Activated naive CD4-positive, alpha-beta T cell treated with anti-CD3 and anti-CD28 coated beads, Interleukin-2, amount 50 U/mL, for 72 hours (primary cell): Measurements from ENCODE around the gene SMCP. TPM values are rescaled to one million over a fixed set of nuclear protein-coding genes. Genes with fewer than 3 reads are reported as not detected.

Source experiments
- ATAC-seq, 2 donors: fragments of 150-1000 bp; cut with Tn5 transposase; 2 replicates each; pipeline ENCODE4 v1.10.0; 2021; ENCODE audit warnings: mild to moderate bottlenecking in 2 of 2, moderate library complexity in 2 of 2
- DNase-seq, 2 donors: peaks; one replicate each; pipeline ENCODE4 v3.0.0; 2021 to 2022; ENCODE audit warnings: low spot score in 2 of 2
- H3K27ac Mint-ChIP-seq, 2 donors: one replicate each; pipeline ENCODE4 v1.8.0; 2022; ENCODE audit warnings: mild to moderate bottlenecking in 2 of 2, mixed read lengths in 2 of 2
- H3K36me3 Mint-ChIP-seq, 2 donors: one replicate each; pipeline ENCODE4 v1.8.0; 2022; ENCODE audit warnings: mixed read lengths in 2 of 2
- H3K9me3 Mint-ChIP-seq, 2 donors: one replicate each; pipeline ENCODE4 v1.8.0; 2022; ENCODE audit warnings: mixed read lengths in 2 of 2
- total RNA-seq, 2 donors: library from RNA; stranded (reverse); gene quantifications; one replicate each; pipeline ENCODE4 v1.2.3, GENCODE V29; 2022

SMCP gene
- total RNA-seq, 2 donors from 2014 or later, result not detected

DNA sequence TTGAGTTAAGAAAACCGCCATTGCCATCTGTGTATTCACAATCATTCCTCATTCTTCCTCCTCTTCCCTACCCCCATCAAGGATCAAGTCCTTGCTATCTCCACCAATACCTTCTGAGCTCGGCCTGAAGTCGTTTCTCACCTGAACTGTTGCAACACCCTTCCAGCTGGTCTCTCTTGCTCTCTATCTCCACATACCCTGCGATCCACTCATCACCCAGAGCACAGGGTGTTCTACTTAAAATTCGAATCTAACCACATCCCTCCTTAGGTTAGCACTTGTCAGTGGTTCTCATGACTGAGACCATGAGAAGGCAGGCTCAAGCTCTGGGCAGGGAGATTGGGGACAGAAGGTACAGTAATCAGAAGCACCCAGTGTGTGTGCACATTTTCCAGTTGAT is 34.8 kb downstream of the SMCP start:
- DNase-seq (no peak), ATAC-seq (no peak)
- Mint-ChIP-seq H3K36me3 (no peaks in the 10 kb centered on the region), H3K27ac (no peak overlapping the region), H3K9me3 (peaks cover 0 to 5% of the 10 kb centered on the region in 2 donors)

DNA sequence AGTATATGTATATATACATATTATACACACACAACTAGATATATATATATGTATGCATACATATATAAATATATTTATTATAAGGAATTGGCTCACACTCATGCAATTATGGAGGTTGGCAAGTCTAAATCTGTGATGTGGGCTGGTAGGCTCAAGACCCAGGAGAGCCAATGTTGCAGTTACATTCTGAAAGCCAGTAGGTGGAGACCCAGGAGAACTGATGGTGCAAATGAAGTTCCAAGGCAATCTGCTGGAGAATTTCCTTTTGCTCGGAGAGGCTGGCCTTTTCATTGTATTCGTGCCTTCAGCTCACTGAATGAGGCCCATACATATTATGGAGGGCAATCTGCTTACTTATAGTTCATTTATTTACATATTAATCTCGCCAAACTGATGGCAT is 39.7 kb downstream of the SMCP start:
- H3K9me3 Mint-ChIP-seq, result no peaks in the 10 kb centered on the region
- H3K36me3 Mint-ChIP-seq, result no peaks in the 10 kb centered on the region
- DNase-seq (no peak), ATAC-seq (no peak)
- no peak overlapping the region for H3K27ac Mint-ChIP-seq

DNA sequence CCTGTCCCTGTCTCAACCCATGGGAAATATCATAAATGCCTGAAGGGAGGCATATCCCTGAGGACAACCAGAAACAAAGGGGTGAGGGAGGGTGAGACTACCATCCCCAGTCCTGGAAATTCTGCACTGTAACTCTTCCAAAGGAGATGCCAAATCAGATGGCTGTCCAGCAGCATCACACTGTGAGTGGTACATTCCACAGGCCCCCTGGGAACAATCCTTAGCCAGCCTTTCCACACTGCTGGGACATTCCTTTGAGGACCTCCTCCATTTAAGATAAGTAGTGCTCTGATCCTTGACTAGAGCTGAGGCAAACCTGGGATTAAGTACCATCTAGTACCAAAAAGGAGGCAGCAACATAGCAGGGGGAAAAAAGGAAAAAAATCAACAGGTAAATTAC is 40.9 kb downstream of the SMCP start:
- H3K27ac Mint-ChIP-seq, result no peak overlapping the region
- no peaks in the 10 kb centered on the region for H3K36me3 Mint-ChIP-seq

DNA sequence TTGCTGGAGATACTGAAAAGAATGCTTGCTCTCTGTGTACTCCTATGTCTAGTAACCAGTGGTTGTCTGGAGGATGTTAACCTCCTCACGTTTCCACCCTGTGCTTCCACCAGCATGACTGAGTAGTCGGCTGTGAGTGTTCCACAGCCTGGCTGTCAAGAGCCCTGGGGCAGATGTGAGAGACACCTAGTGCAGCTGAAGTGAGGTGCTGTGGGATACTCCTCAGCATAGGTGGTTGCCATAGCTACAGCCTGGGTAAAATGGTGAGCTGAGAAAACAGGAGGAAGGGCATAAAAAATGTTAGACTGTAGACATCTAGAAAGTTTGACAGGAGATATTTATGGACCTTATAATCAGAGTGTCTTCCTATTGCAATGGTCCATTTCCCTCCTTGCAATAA is 46.1 kb downstream of the SMCP start:
- DNase-seq (no peak), ATAC-seq (no peak)
- Mint-ChIP-seq H3K9me3 (peaks cover 0 to 3% of the 10 kb centered on the region in 2 donors), H3K27ac (no peak overlapping the region), H3K36me3 (no peaks in the 10 kb centered on the region)

More for the DNA sequence above, 40.9 kb downstream of the SMCP start:
- no peak for ATAC-seq
- DNase-seq, result no peak
- H3K9me3 Mint-ChIP-seq, result no peaks in the 10 kb centered on the region

DNA sequence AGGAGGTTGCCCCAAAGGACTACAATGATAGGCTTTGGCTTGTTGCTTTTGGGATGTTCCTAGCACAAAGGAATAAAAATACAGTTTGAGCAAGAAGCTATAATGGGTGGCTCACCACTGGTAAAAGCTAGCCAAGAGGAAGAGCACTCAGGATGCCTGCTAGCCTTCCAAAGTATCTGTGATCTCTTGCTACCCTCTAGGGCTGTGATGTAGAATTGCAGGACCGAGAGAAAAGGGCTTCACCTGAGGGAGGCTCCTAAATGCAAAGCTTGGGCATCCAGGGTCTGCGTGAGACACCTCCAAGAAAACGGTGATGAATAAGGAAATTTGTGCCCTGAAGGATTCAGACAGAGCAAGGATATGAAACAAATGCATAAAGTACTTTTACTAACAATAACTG is 48.0 kb downstream of the SMCP start:
- no peak overlapping the region for H3K27ac Mint-ChIP-seq
- ATAC-seq (no peak), DNase-seq (no peak)
- peaks cover 0 to 3% of the 10 kb centered on the region in 2 donors for H3K9me3 Mint-ChIP-seq
- no peaks in the 10 kb centered on the region for H3K36me3 Mint-ChIP-seq

DNA sequence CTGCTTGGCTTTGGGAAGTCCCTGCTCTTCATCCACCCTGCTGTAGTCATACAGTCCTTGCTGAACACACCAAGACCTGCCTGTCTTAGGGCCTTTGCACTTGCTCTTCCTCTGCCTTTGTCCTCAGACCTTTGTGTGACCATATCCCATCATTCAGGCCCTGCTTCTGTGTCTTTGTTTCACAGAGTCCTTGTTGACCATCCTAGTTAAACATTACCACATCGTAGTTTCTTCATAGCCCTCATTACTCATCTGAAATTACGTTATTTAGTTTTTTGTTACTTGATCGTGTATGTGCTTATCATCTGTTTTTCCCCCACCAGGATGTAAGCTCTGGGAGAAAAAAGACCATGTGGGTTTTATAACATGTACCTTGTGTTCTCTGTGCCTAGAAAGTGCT is 50.5 kb downstream of the SMCP start:
- H3K9me3 Mint-ChIP-seq, result peaks cover 0 to 3% of the 10 kb centered on the region in 2 donors
- no peak overlapping the region for H3K27ac Mint-ChIP-seq
- no peak for DNase-seq

DNA sequence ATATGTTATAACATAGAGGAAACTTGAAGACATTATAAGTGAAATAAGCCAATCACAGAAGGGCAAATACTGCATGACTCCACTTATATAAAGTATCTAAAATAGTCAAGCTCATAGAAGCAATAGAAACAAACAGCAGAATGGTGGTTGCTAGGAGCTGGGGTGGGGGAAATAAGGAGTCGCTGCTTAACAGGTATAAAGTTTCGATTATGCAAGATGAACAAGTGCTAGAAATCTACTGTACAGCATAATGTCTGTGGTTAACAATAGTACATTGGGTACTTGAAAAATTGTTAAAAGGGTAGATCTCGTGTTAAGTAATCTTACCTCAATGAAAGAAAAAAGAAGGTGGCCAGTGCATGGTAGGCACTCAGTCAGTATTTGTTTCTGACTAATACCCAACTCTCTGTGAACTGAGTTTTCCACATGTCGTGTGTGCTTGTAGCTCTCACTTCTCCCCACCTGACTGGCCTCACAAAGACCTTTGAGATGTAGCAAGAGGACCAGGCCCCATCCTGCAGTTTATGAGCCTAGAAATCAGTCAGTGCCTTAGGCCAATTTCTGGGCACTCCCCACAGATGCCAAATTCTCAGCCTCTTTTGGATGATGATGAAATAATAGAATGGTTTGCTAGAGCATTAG is 54.2 kb downstream of the SMCP start:
- Mint-ChIP-seq H3K9me3 (peaks cover 0 to 3% of the 10 kb centered on the region in 2 donors), H3K36me3 (no peaks in the 10 kb centered on the region), H3K27ac (no peak overlapping the region)
- no peak for DNase-seq
- no peak for ATAC-seq

More for the DNA sequence above, 50.5 kb downstream of the SMCP start:
- no peaks in the 10 kb centered on the region for H3K36me3 Mint-ChIP-seq
- ATAC-seq, result no peak

DNA sequence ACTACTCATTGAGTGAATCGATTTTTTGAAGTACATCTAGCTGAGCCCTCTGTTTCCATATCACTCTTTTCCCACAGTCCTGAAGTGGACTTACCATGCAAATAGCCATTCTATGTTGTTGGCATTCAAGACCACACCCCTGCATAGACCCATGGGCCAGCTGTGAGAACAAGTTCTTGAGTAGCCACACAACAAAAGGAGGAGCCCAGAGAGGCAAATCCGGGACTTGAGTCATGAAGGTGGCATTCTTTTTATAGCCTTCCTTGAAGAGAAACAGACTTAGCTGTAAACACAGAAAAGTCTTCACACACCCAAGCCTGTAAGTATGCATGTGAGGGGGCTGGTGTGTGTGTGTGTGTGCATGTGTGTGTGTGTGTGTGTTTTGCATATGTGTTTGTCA is 55.1 kb downstream of the SMCP start:
- H3K36me3 Mint-ChIP-seq, result no peaks in the 10 kb centered on the region
- H3K27ac Mint-ChIP-seq, result no peak overlapping the region
- DNase-seq (no peak), ATAC-seq (no peak)
- H3K9me3 Mint-ChIP-seq, result peaks cover 0 to 3% of the 10 kb centered on the region in 2 donors

Other genes starting within 250 kb of the SMCP start
- not detected for gene LCE2D, start 214.9 kb upstream of the SMCP start, total RNA-seq
- gene LCE2C, start 203.0 kb upstream of the SMCP start, total RNA-seq, result not detected
- not detected for gene LCE2B, start 192.2 kb upstream of the SMCP start, total RNA-seq
- not detected for gene LCE2A, start 180.0 kb upstream of the SMCP start, total RNA-seq
- gene LCE4A, start 170.2 kb upstream of the SMCP start, total RNA-seq, result not detected
- not detected for gene KPRP, start 120.3 kb upstream of the SMCP start, total RNA-seq
- not detected for gene LCE1F, start 103.2 kb upstream of the SMCP start, total RNA-seq
- not detected for gene LCE1E, start 92.1 kb upstream of the SMCP start, total RNA-seq
- not detected for gene LCE1D, start 81.6 kb upstream of the SMCP start, total RNA-seq
- not detected for gene LCE1C, start 71.7 kb upstream of the SMCP start, total RNA-seq
- gene LCE1B, start 66.4 kb upstream of the SMCP start, total RNA-seq, result not detected
- gene LCE1A, start 50.8 kb upstream of the SMCP start, total RNA-seq, result not detected
- not detected for gene LCE6A, start 35.5 kb upstream of the SMCP start, total RNA-seq
- gene LCE7A, start 18.3 kb upstream of the SMCP start, total RNA-seq, result not detected
- gene IVL, start 30.2 kb downstream of the SMCP start, total RNA-seq, result not detected
- not detected for gene SPRR5, start 68.9 kb downstream of the SMCP start, total RNA-seq
- not detected for gene SPRR4, start 92.3 kb downstream of the SMCP start, total RNA-seq
- not detected for gene SPRR1A, start 105.8 kb downstream of the SMCP start, total RNA-seq
- gene SPRR3, start 123.4 kb downstream of the SMCP start, total RNA-seq, result not detected
- gene SPRR1B, start 152.9 kb downstream of the SMCP start, total RNA-seq, result not detected
- gene SPRR2D, start 162.8 kb downstream of the SMCP start, total RNA-seq, result not detected
- gene SPRR2A, start 179.2 kb downstream of the SMCP start, total RNA-seq, result not detected
- not detected for gene SPRR2B, start 193.3 kb downstream of the SMCP start, total RNA-seq
- gene SPRR2E, start 216.2 kb downstream of the SMCP start, total RNA-seq, result not detected
- not detected for gene SPRR2F, start 235.2 kb downstream of the SMCP start, total RNA-seq